ENCODE measurements around the gene VASH2. TPM values are rescaled to one million over a fixed set of nuclear protein-coding genes. Genes with fewer than 3 reads are reported as not detected.

VASH2 gene
- total RNA-seq, 1 experiment from 2014 or later = 303 TPM

GRCh38 chr1:212971312-212971711, 21.0 kb downstream of the VASH2 start:
- H3K4me3 Mint-ChIP-seq = no peak overlapping the region
- no peak for DNase-seq (ENCODE audit: low spot score)
- no peaks in the 10 kb centered on the region for H3K27me3 Mint-ChIP-seq (ENCODE audit: low read depth)
- no peak for ATAC-seq
- ChIA-PET CTCF (no interaction called here), POLR2A (interaction anchor here (0.9 to 1.1 kb wide), 2 partner anchors 10 to 363 kb away, joined by 3 read pairs; partner anchors contain the start of gene ATF3)
- H3K27ac Mint-ChIP-seq = peak overlapping the region; percentile 59
- no peaks in the 10 kb centered on the region for H3K9me3 Mint-ChIP-seq
- H3K4me1 Mint-ChIP-seq = peaks cover 81% of the 10 kb centered on the region
- H3K36me3 Mint-ChIP-seq = peaks cover 96% of the 10 kb centered on the region
- TF ChIP-seq ATF1 (CRISPR knock-in tag; IDR thresholded peaks at IDR 0.05) (no peak), MYBL2 (CRISPR knock-in tag; IDR thresholded peaks at IDR 0.05) (no peak), ZNF138 (CRISPR knock-in tag; conservative IDR thresholded peaks at IDR 0.05) (no peak), NFE2L1 (CRISPR knock-in tag; IDR thresholded peaks at IDR 0.05) (no peak), ZNF121 (CRISPR knock-in tag; IDR thresholded peaks at IDR 0.05) (no peak), GABPB1 (CRISPR knock-in tag; IDR thresholded peaks at IDR 0.05) (no peak), ERG (CRISPR knock-in tag; IDR thresholded peaks at IDR 0.05) (no peak), SMAD3 (CRISPR knock-in tag; IDR thresholded peaks at IDR 0.05; ENCODE audit: borderline replicate concordance) (no peak), MAX (CRISPR knock-in tag; IDR thresholded peaks at IDR 0.05) (no peak), NFYB (CRISPR knock-in tag; conservative IDR thresholded peaks at IDR 0.05; ENCODE audit: low read depth) (no peak)

GRCh38 chr1:212973426-212973825, 23.1 kb downstream of the VASH2 start:
- no peak for DNase-seq (ENCODE audit: low spot score)
- no peak for ATAC-seq
- Mint-ChIP-seq H3K27ac (peak overlapping the region; percentile 80), H3K4me3 (no peak overlapping the region), H3K9me3 (no peaks in the 10 kb centered on the region), H3K36me3 (peaks cover 97% of the 10 kb centered on the region), H3K27me3 (ENCODE audit: low read depth) (no peaks in the 10 kb centered on the region), H3K4me1 (peaks cover 81% of the 10 kb centered on the region)
- ChIA-PET POLR2A (no interaction called here), CTCF (no interaction called here)
- TF ChIP-seq ZNF138 (CRISPR knock-in tag; conservative IDR thresholded peaks at IDR 0.05) = no peak
- TF ChIP-seq E2F1 (CRISPR knock-in tag; IDR thresholded peaks at IDR 0.05) = no peak
- TF ChIP-seq IRF1 (CRISPR knock-in tag; IDR thresholded peaks at IDR 0.05) = no peak
- no peak for TF ChIP-seq IRF2 (CRISPR knock-in tag; IDR thresholded peaks at IDR 0.05; ENCODE audit: borderline replicate concordance, low read depth)
- no peak for TF ChIP-seq ZNF121 (CRISPR knock-in tag; IDR thresholded peaks at IDR 0.05)
- no peak for TF ChIP-seq TCF7 (CRISPR knock-in tag; IDR thresholded peaks at IDR 0.05; ENCODE audit: low read depth)
- no peak for TF ChIP-seq ZBTB21 (CRISPR knock-in tag; IDR thresholded peaks at IDR 0.05; ENCODE audit: borderline replicate concordance)
- TF ChIP-seq HMGXB4 (CRISPR knock-in tag; IDR thresholded peaks at IDR 0.05) = no peak
- no peak for TF ChIP-seq ZNF416 (CRISPR knock-in tag; IDR thresholded peaks at IDR 0.05)
- no peak for TF ChIP-seq TP53 (CRISPR knock-in tag; IDR thresholded peaks at IDR 0.05)
- no peak for TF ChIP-seq CREM (CRISPR knock-in tag; IDR thresholded peaks at IDR 0.05)
- TF ChIP-seq CTCF (IDR thresholded peaks at IDR 0.05) = no peak
- TF ChIP-seq ELF4 (CRISPR knock-in tag; IDR thresholded peaks at IDR 0.05; ENCODE audit: low read depth) = no peak
- TF ChIP-seq SOX15 (CRISPR knock-in tag; IDR thresholded peaks at IDR 0.05) = no peak
- no peak for TF ChIP-seq MXD4 (CRISPR knock-in tag; IDR thresholded peaks at IDR 0.05; ENCODE audit: borderline replicate concordance)

Data from WTC11 (cell line).